SHP77 (cell line): ENCODE results near the gene SLC38A6.
"Not testable (repeated sequence)": the region's sequence is repeated elsewhere in the genome, so short reads cannot be mapped to it uniquely, and the experiment has no call there.

Source experiments
- DNase-seq, 2 experiments: peaks; one replicate each; lab custom pipeline; 2025; lab: John Stamatoyannopoulos, UW

The SLC38A6 gene

GRCh38 chr14:61063461-61063860, 82.4 kb downstream of the SLC38A6 start:
- no peak for DNase-seq

- no peak for DNase-seq
These were observed 83.2 kb downstream of the SLC38A6 start for GRCh38 chr14:61064210-61064609.

- DNase-seq, result no peak
These were observed 83.8 kb downstream of the SLC38A6 start for GRCh38 chr14:61064856-61065255.

- DNase-seq, result peak; percentile 37 to 40
These were observed 84.6 kb downstream of the SLC38A6 start for GRCh38 chr14:61065656-61066055.

GRCh38 chr14:61072442-61072841, 91.4 kb downstream of the SLC38A6 start:
- not testable (repeated sequence) for DNase-seq

- DNase-seq, result no peak
These were observed 93.8 kb downstream of the SLC38A6 start for GRCh38 chr14:61074852-61075251.

GRCh38 chr14:61076556-61076955, 95.5 kb downstream of the SLC38A6 start:
- DNase-seq, result peak; percentile 51 to 68

- DNase-seq, result no peak
These were observed 96.4 kb downstream of the SLC38A6 start for GRCh38 chr14:61077437-61077836.

GRCh38 chr14:61077951-61078720, 97.1 kb downstream of the SLC38A6 start:
- DNase-seq, result no peak

GRCh38 chr14:61080591-61081010, 99.6 kb downstream of the SLC38A6 start:
- no peak for DNase-seq

- DNase-seq, result no peak
These were observed 107.0 kb downstream of the SLC38A6 start for GRCh38 chr14:61088081-61088480.

GRCh38 chr14:61089126-61089750, 108.2 kb downstream of the SLC38A6 start:
- no peak for DNase-seq

- no peak for DNase-seq
These were observed 109.6 kb downstream of the SLC38A6 start for GRCh38 chr14:61090432-61091216.

- DNase-seq, result no peak
These were observed 110.7 kb downstream of the SLC38A6 start for GRCh38 chr14:61091657-61092273.

- DNase-seq, result not testable (repeated sequence)
These were observed 117.1 kb downstream of the SLC38A6 start for GRCh38 chr14:61098096-61098495.

- no peak for DNase-seq
These were observed 117.7 kb downstream of the SLC38A6 start for GRCh38 chr14:61098721-61099120.

GRCh38 chr14:61099216-61099835, 118.3 kb downstream of the SLC38A6 start:
- no peak for DNase-seq

GRCh38 chr14:61101803-61102548, 120.9 kb downstream of the SLC38A6 start:
- no peak for DNase-seq
